HG02610 (cell line): Measurements from ENCODE around the gene SORL1-AS1.

Experiments
- ATAC-seq: cut with Tn5 transposase; IDR thresholded peaks from one replicate; pipeline ENCODE4 v1.9.1; 2021; ENCODE audit warnings: mild to moderate bottlenecking, moderate library complexity; ENCODE audit not compliant: unreplicated experiment

Gene SORL1-AS1

GRCh38 chr11:121451986-121452608, 670 bp downstream of the SORL1-AS1 start, which contains the start of gene SORL1:
Gene SORL1 (plus strand): TSS chr11:121452314. CDS start chr11:121452332, 18 bp downstream.
- ATAC-seq = peak; percentile 39

GRCh38 chr11:121451178-121451985, 1.4 kb downstream of the SORL1-AS1 start:
- ATAC-seq = no peak

GRCh38 chr11:121450401-121450800, 2.4 kb downstream of the SORL1-AS1 start:
- ATAC-seq = no peak

- ATAC-seq = no peak
Observed at GRCh38 chr11:121449626-121450025, 3.1 kb downstream of the SORL1-AS1 start.

- ATAC-seq = no peak
Observed at GRCh38 chr11:121449123-121449522, 3.6 kb downstream of the SORL1-AS1 start.

- ATAC-seq = no peak
Observed at GRCh38 chr11:121448431-121448941, 4.3 kb downstream of the SORL1-AS1 start.

GRCh38 chr11:121448011-121448410, 4.8 kb downstream of the SORL1-AS1 start:
- no peak for ATAC-seq

GRCh38 chr11:121446752-121447156, 6.0 kb downstream of the SORL1-AS1 start:
- ATAC-seq = no peak

GRCh38 chr11:121445071-121445768, 7.5 kb downstream of the SORL1-AS1 start:
- peak; percentile 9 for ATAC-seq

GRCh38 chr11:121444526-121444925, 8.2 kb downstream of the SORL1-AS1 start:
- no peak for ATAC-seq

- no peak for ATAC-seq
Observed at GRCh38 chr11:121443688-121444275, 9.0 kb downstream of the SORL1-AS1 start.

- no peak for ATAC-seq
Observed at GRCh38 chr11:121441521-121441920, 11.2 kb downstream of the SORL1-AS1 start.

GRCh38 chr11:121439759-121440158, 13.0 kb downstream of the SORL1-AS1 start:
- no peak for ATAC-seq

- no peak for ATAC-seq
Observed at GRCh38 chr11:121439337-121439736, 13.4 kb downstream of the SORL1-AS1 start.

GRCh38 chr11:121437686-121438078, 15.1 kb downstream of the SORL1-AS1 start:
- no peak for ATAC-seq

- no peak for ATAC-seq
Observed at GRCh38 chr11:121437018-121437685, 15.6 kb downstream of the SORL1-AS1 start.

GRCh38 chr11:121435551-121436511, 16.9 kb downstream of the SORL1-AS1 start:
- ATAC-seq = no peak

- no peak for ATAC-seq
Observed at GRCh38 chr11:121435132-121435531, 17.6 kb downstream of the SORL1-AS1 start.

- peak; percentile 60 for ATAC-seq
Observed at GRCh38 chr11:121431820-121432526, 20.8 kb downstream of the SORL1-AS1 start.
